ENCODE data around the gene ESRRG.

Gene ESRRG

GRCh38 chr1:216643176-216643575, 80.1 kb downstream of the ESRRG start:
- H3K27me3 ChIP-seq (replicated peaks; ENCODE audit: control insufficient read depth, insufficient read depth, low read length, poor library complexity, severe bottlenecking) = no peaks in the 10 kb centered on the region
- H3K4me1 ChIP-seq (ENCODE audit: control insufficient read depth, insufficient read depth, low read length, poor library complexity, severe bottlenecking) = no peaks in the 10 kb centered on the region
- no peak for DNase-seq
- no peaks in the 10 kb centered on the region for H3K9me3 ChIP-seq (ENCODE audit: control insufficient read depth, low read length)
- no peak overlapping the region for H3K4me3 ChIP-seq (ENCODE audit: insufficient read depth, low read depth, low read length, poor library complexity, severe bottlenecking)
- H3K36me3 ChIP-seq (ENCODE audit: control insufficient read depth, insufficient read depth, low read length) = no peaks in the 10 kb centered on the region
- no peak overlapping the region for H3K27ac ChIP-seq (ENCODE audit: insufficient read depth, low read length, poor library complexity, severe bottlenecking)

DNA sequence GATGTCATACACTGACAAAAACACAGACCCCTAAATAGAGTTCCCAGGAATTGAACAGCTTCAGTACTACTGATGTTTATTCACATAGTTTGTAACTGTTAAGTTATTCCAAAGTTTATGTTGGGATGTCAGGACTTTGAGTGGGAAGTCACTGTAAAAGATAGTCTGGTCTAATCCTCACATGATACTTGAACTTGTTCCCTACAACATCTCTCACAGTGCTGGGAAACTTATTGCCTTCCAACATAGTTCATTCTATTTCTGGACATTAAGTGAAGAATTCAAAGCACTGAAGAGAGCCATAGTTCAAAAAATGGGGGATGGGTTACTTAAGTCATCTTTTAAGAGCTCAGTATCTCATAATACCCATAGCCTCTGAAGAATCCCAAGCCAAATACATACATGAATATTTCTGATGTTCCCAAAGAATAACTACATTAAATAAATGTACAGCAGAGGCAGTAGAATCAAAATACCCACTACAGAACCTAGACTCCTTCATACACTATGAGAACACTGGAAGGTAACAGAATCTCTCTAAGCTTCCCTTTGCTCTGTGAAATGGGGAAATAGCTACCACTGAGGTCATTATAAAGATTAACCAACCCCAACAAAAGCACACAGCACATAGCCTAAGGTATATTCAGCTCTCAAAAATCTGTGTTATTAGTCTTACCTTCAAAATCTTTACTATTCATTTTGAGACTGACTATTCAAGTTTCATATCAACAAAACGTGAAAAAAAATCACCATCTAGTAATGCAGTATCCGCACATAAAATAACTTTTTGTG, 81.4 kb downstream of the ESRRG start:
- no peak overlapping the region for H3K4me3 ChIP-seq (ENCODE audit: insufficient read depth, low read depth, low read length, poor library complexity, severe bottlenecking)
- H3K36me3 ChIP-seq (ENCODE audit: control insufficient read depth, insufficient read depth, low read length) = no peaks in the 10 kb centered on the region
- no peaks in the 10 kb centered on the region for H3K4me1 ChIP-seq (ENCODE audit: control insufficient read depth, insufficient read depth, low read length, poor library complexity, severe bottlenecking)
- H3K9me3 ChIP-seq (ENCODE audit: control insufficient read depth, low read length) = no peaks in the 10 kb centered on the region
- H3K27ac ChIP-seq (ENCODE audit: insufficient read depth, low read length, poor library complexity, severe bottlenecking) = no peak overlapping the region
- H3K27me3 ChIP-seq (replicated peaks; ENCODE audit: control insufficient read depth, insufficient read depth, low read length, poor library complexity, severe bottlenecking) = no peaks in the 10 kb centered on the region
- no peak for DNase-seq

- no peak overlapping the region for H3K4me3 ChIP-seq (ENCODE audit: insufficient read depth, low read depth, low read length, poor library complexity, severe bottlenecking)
- no peaks in the 10 kb centered on the region for H3K4me1 ChIP-seq (ENCODE audit: control insufficient read depth, insufficient read depth, low read length, poor library complexity, severe bottlenecking)
- H3K9me3 ChIP-seq (ENCODE audit: control insufficient read depth, low read length) = no peaks in the 10 kb centered on the region
- no peak overlapping the region for H3K27ac ChIP-seq (ENCODE audit: insufficient read depth, low read length, poor library complexity, severe bottlenecking)
- H3K27me3 ChIP-seq (replicated peaks; ENCODE audit: control insufficient read depth, insufficient read depth, low read length, poor library complexity, severe bottlenecking) = no peaks in the 10 kb centered on the region
- no peak for DNase-seq
- H3K36me3 ChIP-seq (ENCODE audit: control insufficient read depth, insufficient read depth, low read length) = no peaks in the 10 kb centered on the region
These were observed 83.1 kb downstream of the ESRRG start for GRCh38 chr1:216640100-216640499.

GRCh38 chr1:216632980-216633379, 90.2 kb downstream of the ESRRG start:
- H3K27me3 ChIP-seq (replicated peaks; ENCODE audit: control insufficient read depth, insufficient read depth, low read length, poor library complexity, severe bottlenecking) = no peaks in the 10 kb centered on the region
- H3K4me1 ChIP-seq (ENCODE audit: control insufficient read depth, insufficient read depth, low read length, poor library complexity, severe bottlenecking) = no peaks in the 10 kb centered on the region
- no peak for DNase-seq
- H3K4me3 ChIP-seq (ENCODE audit: insufficient read depth, low read depth, low read length, poor library complexity, severe bottlenecking) = no peak overlapping the region
- no peak overlapping the region for H3K27ac ChIP-seq (ENCODE audit: insufficient read depth, low read length, poor library complexity, severe bottlenecking)
- no peaks in the 10 kb centered on the region for H3K9me3 ChIP-seq (ENCODE audit: control insufficient read depth, low read length)
- H3K36me3 ChIP-seq (ENCODE audit: control insufficient read depth, insufficient read depth, low read length) = no peaks in the 10 kb centered on the region

DNA sequence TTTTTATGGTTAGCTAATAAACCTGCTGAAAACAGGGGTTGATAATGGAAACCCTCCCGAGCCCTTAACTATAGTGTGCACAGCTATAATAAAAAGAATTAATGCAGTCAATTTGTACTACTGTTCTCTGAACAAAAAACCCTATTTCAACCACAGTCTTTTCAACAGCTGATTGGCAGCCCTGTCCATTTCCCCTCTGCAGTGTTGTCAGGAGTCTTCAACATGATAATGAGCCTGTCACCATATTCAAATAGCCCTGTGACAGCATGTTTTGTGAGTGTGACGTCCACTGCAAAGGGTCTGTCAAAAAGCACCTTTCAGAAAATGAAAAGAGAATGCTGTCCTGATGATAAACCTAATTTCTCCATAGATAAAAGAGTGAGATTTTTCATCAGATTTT, 92.7 kb downstream of the ESRRG start:
- H3K9me3 ChIP-seq (ENCODE audit: control insufficient read depth, low read length) = no peaks in the 10 kb centered on the region
- H3K27ac ChIP-seq (ENCODE audit: insufficient read depth, low read length, poor library complexity, severe bottlenecking) = no peak overlapping the region
- no peaks in the 10 kb centered on the region for H3K36me3 ChIP-seq (ENCODE audit: control insufficient read depth, insufficient read depth, low read length)
- no peaks in the 10 kb centered on the region for H3K27me3 ChIP-seq (replicated peaks; ENCODE audit: control insufficient read depth, insufficient read depth, low read length, poor library complexity, severe bottlenecking)
- H3K4me3 ChIP-seq (ENCODE audit: insufficient read depth, low read depth, low read length, poor library complexity, severe bottlenecking) = no peak overlapping the region
- no peak for DNase-seq
- H3K4me1 ChIP-seq (ENCODE audit: control insufficient read depth, insufficient read depth, low read length, poor library complexity, severe bottlenecking) = no peaks in the 10 kb centered on the region

GRCh38 chr1:216627252-216627651, 96.0 kb downstream of the ESRRG start:
- Histone ChIP-seq H3K27me3 (replicated peaks; ENCODE audit: control insufficient read depth, insufficient read depth, low read length, poor library complexity, severe bottlenecking) (no peaks in the 10 kb centered on the region), H3K4me1 (ENCODE audit: control insufficient read depth, insufficient read depth, low read length, poor library complexity, severe bottlenecking) (no peaks in the 10 kb centered on the region), H3K27ac (ENCODE audit: insufficient read depth, low read length, poor library complexity, severe bottlenecking) (no peak overlapping the region), H3K9me3 (ENCODE audit: control insufficient read depth, low read length) (no peaks in the 10 kb centered on the region), H3K4me3 (ENCODE audit: insufficient read depth, low read depth, low read length, poor library complexity, severe bottlenecking) (no peak overlapping the region), H3K36me3 (ENCODE audit: control insufficient read depth, insufficient read depth, low read length) (no peaks in the 10 kb centered on the region)
- no peak for DNase-seq

DNA sequence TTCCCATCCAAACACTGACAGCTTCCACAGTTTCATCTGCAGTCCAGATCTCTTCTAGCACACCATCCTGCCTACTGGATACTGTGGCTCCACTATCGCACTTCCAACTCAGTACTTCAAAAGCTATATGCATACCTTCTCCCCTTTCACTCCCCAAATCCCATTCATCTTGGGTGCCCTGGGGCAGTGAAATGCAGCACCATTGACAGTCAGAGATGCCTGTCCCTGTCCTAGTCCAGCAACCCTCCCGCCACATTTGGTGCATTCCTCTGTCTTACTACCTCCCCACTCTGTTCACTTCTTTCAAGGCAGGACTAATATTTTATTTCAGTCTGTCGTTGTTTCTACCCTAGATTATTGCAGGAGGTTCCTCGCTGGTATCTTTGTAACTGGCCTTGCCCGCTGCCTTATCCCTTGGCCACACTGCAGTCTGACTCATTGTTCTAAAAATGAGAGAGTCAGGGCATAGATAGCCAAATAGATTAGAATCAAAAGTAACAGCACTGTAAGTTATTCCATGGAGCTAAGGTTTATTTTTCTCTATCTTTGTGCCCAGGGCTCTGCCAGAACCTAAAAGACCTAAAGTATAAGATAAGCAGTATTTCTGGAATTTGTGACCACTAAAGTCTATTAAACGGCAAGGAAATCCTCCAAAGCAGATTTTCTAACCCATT, 96.7 kb downstream of the ESRRG start:
- no peaks in the 10 kb centered on the region for H3K9me3 ChIP-seq (ENCODE audit: control insufficient read depth, low read length)
- no peaks in the 10 kb centered on the region for H3K4me1 ChIP-seq (ENCODE audit: control insufficient read depth, insufficient read depth, low read length, poor library complexity, severe bottlenecking)
- H3K36me3 ChIP-seq (ENCODE audit: control insufficient read depth, insufficient read depth, low read length) = no peaks in the 10 kb centered on the region
- no peaks in the 10 kb centered on the region for H3K27me3 ChIP-seq (replicated peaks; ENCODE audit: control insufficient read depth, insufficient read depth, low read length, poor library complexity, severe bottlenecking)
- DNase-seq = no peak
- H3K4me3 ChIP-seq (ENCODE audit: insufficient read depth, low read depth, low read length, poor library complexity, severe bottlenecking) = no peak overlapping the region
- H3K27ac ChIP-seq (ENCODE audit: insufficient read depth, low read length, poor library complexity, severe bottlenecking) = no peak overlapping the region

GRCh38 chr1:216621536-216621935, 101.7 kb downstream of the ESRRG start:
- no peaks in the 10 kb centered on the region for H3K36me3 ChIP-seq (ENCODE audit: control insufficient read depth, insufficient read depth, low read length)
- no peaks in the 10 kb centered on the region for H3K9me3 ChIP-seq (ENCODE audit: control insufficient read depth, low read length)
- DNase-seq = no peak
- no peaks in the 10 kb centered on the region for H3K4me1 ChIP-seq (ENCODE audit: control insufficient read depth, insufficient read depth, low read length, poor library complexity, severe bottlenecking)
- no peaks in the 10 kb centered on the region for H3K27me3 ChIP-seq (replicated peaks; ENCODE audit: control insufficient read depth, insufficient read depth, low read length, poor library complexity, severe bottlenecking)
- H3K27ac ChIP-seq (ENCODE audit: insufficient read depth, low read length, poor library complexity, severe bottlenecking) = no peak overlapping the region
- no peak overlapping the region for H3K4me3 ChIP-seq (ENCODE audit: insufficient read depth, low read depth, low read length, poor library complexity, severe bottlenecking)

- Histone ChIP-seq H3K36me3 (ENCODE audit: control insufficient read depth, insufficient read depth, low read length) (no peaks in the 10 kb centered on the region), H3K4me1 (ENCODE audit: control insufficient read depth, insufficient read depth, low read length, poor library complexity, severe bottlenecking) (no peaks in the 10 kb centered on the region), H3K27ac (ENCODE audit: insufficient read depth, low read length, poor library complexity, severe bottlenecking) (no peak overlapping the region), H3K27me3 (replicated peaks; ENCODE audit: control insufficient read depth, insufficient read depth, low read length, poor library complexity, severe bottlenecking) (no peaks in the 10 kb centered on the region), H3K4me3 (ENCODE audit: insufficient read depth, low read depth, low read length, poor library complexity, severe bottlenecking) (no peak overlapping the region), H3K9me3 (ENCODE audit: control insufficient read depth, low read length) (no peaks in the 10 kb centered on the region)
- no peak for DNase-seq
These were observed 106.0 kb downstream of the ESRRG start for GRCh38 chr1:216617081-216617875.

DNA sequence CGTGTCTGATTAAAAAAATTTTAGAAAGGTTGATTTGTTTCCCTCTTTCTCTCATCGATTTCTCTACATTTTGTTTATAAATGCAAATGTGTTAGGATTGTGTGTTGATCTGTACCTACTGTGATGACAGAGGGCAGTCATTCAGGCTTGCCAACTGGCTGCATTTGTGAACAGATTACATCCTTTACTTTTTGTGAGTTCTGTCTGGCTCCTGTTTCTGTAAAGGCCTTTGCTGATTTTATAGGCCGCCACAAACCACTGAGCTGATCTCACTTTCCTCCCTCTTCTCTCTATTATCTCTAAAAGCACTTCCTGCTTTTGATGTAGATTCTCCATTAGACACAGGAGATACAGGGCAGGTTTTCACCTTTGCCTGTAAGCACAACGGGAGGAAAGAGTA, 106.8 kb downstream of the ESRRG start:
- H3K4me3 ChIP-seq (ENCODE audit: insufficient read depth, low read depth, low read length, poor library complexity, severe bottlenecking) = no peak overlapping the region
- H3K36me3 ChIP-seq (ENCODE audit: control insufficient read depth, insufficient read depth, low read length) = no peaks in the 10 kb centered on the region
- no peak for DNase-seq
- no peak overlapping the region for H3K27ac ChIP-seq (ENCODE audit: insufficient read depth, low read length, poor library complexity, severe bottlenecking)
- H3K4me1 ChIP-seq (ENCODE audit: control insufficient read depth, insufficient read depth, low read length, poor library complexity, severe bottlenecking) = no peaks in the 10 kb centered on the region
- H3K27me3 ChIP-seq (replicated peaks; ENCODE audit: control insufficient read depth, insufficient read depth, low read length, poor library complexity, severe bottlenecking) = no peaks in the 10 kb centered on the region
- H3K9me3 ChIP-seq (ENCODE audit: control insufficient read depth, low read length) = no peaks in the 10 kb centered on the region
